ENCODE results near the gene KIAA1614.

The KIAA1614 gene, protein sequence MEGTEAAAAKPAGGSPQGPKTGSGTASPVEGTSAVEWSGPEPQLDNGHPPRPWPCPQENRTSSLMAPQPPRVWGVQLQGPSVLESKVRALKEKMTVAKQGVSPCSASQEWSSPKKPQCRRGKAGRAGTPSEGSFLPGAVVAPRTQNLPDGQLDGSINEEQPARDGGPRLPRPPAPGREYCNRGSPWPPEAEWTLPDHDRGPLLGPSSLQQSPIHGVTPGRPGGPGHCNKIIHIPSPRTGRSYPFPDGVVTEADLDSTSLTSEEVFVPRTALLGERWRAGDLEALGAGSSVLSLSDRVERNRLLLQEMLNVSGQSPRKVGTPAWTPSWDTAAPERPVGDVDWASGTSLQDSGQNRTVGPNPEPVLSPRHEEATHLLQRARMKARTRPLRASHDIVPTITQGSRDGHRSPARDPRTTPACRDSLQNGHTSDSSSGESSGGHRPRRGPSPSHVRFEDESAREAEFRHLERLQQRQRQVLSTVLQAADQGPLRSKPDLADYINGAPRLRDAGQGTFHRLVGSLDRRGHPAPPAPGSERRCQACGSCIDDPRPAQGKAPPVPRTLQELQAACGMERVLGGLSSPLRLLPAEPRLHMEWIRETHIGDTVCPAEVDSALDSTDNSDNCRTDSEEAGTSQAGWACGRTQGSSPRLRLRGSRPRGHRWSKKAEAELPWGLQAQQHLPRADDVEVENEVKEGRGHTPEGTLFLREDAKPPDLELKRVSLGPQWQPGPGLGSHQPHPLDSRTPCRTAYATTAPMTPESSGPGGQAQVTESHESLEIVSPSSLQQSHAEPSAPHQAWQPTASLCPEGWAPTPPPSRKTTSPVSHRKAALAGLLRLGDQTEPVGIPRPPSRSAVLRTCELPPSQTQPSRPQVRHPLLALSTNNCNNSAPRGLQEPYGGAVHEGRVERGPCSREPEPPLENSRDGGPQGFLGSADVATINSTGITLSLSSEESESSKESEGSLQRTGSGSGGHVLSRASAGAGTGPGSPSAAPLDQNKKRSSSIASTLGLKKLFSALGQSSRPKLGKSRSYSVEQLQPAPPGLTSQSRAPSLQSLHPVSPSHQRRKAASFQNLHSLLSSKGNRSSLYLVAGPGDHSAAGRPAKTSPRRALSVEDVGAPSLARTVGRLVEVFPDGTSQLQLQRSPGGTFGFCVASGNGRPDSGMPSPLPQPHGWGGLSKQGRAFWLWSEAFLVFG

GRCh38 chr1:180912801-180913565, at the start of gene KIAA1614:
Gene KIAA1614, plus strand, starts transcription at chr1:180912897. Its CDS starts 347 bp downstream, at chr1:180913244.
- DNase-seq: no peak

GRCh38 chr1:180863158-180863775, 49.4 kb upstream of the KIAA1614 start:
- DNase-seq: peak; percentile 16

DNA sequence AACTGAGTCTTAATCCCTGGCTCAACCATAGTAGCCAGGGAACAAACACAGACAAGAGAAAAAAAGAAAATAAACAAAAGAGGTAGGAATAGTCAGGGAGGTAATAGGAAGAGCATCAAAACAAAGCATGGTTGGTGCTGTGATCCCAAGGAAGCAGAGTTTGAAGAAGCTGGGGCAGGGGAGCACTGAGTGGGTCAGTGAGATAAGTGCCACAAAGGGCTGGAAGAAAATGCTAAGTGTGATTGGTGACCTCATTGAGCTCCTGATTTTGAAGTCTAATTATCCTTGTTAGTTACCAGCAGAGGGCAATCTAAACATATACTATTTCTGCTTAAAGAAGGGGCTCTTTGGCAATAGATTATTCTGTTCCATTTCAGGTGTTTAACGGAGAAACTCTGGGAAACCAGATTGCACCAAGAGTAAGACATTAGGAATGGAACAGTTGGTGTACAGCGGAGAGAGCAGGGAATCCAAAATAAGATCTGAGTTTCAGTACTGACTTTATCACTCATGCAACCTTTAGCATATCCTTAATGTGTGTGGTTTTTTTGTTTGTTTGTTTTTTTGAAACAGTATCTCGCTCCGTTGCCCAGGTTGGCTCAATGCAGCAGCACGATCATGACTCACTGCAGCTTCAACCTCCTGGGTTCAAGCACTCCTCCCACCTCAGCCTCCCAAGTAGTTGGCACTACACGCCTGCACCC, 30.7 kb upstream of the KIAA1614 start:
- peak; percentile 25 for DNase-seq

DNA sequence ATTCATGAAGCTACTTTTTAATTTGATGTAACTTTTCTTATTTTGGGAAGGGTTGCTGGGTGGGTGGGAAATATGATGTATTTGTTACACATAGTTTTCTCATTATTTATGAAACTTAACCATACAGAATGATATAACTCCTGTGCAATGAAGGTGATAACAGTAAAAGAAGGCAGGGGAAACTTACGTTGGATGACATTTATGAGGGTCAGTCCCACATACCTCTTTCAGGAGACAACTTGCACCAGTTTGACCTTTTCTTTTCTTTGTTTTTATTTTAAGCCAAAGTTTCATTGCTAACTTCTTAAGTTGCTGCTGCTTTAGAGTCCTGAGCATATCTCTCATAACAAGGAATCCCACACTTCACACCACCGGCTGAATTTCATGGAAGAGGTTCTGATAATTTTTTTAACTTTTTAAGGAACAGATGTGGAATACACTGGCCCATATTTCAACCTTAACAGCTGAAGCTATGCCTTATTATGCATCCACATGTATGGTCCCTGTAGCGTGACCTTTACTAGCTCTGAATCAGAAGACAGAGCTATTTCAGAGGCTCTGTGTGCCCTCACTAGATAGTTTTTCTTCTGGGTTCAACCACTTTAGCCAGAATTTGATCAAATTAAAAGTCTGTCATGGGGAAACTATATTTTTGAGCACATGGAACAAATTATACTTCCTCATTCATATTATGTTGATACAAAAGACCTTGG, 28.0 kb upstream of the KIAA1614 start:
- no peak for DNase-seq

GRCh38 chr1:180886338-180886737, 26.4 kb upstream of the KIAA1614 start:
- DNase-seq: no peak

DNA sequence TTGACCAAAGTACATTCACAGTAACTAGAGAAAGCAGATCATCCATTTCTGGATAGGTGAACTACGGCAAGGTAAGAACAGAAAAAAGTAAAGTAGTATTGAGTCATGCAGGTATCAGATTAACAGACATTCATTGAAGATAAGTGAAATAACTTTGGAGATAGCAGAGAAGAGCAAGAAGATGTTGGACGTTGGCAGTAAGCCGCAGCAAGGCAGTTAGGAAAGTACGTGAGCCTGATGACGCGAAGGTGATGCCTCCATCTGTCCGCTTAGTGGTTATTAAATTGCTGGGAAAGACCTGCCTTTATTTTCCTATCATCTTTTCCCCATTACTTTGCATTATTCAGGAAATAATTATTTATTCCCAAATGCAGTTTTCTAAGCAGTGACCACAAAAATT, 24.9 kb upstream of the KIAA1614 start:
- DNase-seq: no peak

- DNase-seq: no peak
Measured at GRCh38 chr1:180888870-180889269, 23.8 kb upstream of the KIAA1614 start.

- no peak for DNase-seq
Measured at GRCh38 chr1:180889325-180889724, 23.4 kb upstream of the KIAA1614 start.

DNA sequence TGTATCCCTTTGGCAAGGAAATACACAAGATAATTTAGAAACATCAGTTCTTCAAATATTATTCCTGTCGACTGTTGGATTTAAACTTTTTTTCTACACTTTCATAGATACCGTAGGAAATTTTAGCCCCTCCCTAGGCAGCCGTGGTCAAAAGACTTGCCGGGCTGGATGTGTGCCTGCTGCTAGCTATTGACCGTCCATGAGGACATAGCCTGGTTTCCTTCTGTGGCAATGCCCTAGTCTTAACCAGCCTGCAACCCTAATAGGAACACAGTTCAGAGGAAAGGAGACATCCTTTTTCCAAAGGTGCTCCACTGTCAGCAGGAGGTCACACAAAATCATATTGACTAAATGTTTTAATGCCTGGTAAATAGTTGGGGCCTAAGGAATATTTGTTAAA, 20.4 kb upstream of the KIAA1614 start:
- DNase-seq: no peak

- no peak for DNase-seq
Measured at GRCh38 chr1:180892675-180893074, 20.0 kb upstream of the KIAA1614 start.

DNA sequence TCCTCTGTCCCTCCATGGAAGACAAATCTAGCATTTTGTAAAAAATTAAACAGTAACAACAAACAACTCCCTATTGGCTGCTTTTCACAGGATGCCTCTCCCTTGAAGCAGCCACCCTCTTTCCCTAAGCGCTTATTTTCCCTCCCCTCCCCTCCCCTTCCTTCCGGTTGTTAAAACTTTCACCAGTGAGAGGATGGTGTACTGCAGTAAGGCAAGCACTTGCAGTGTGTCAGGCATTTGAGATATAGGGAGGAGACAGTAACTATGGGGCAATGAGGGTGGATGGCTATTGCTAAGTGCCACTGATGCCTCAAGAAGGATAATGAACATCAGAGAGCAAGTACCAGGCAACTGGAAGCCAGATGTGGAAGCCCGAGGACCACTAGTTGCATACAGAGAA, 19.1 kb upstream of the KIAA1614 start:
- no peak for DNase-seq

- no peak for DNase-seq
Measured at GRCh38 chr1:180896161-180896560, 16.5 kb upstream of the KIAA1614 start.

GRCh38 chr1:180898441-180899219, 14.1 kb upstream of the KIAA1614 start:
- no peak for DNase-seq

GRCh38 chr1:180899262-180899661, 13.4 kb upstream of the KIAA1614 start:
- DNase-seq: no peak

- DNase-seq: no peak
Measured at GRCh38 chr1:180901076-180901990, 11.4 kb upstream of the KIAA1614 start.

- DNase-seq: no peak
Measured at GRCh38 chr1:180902541-180902940, 10.2 kb upstream of the KIAA1614 start.

DNA sequence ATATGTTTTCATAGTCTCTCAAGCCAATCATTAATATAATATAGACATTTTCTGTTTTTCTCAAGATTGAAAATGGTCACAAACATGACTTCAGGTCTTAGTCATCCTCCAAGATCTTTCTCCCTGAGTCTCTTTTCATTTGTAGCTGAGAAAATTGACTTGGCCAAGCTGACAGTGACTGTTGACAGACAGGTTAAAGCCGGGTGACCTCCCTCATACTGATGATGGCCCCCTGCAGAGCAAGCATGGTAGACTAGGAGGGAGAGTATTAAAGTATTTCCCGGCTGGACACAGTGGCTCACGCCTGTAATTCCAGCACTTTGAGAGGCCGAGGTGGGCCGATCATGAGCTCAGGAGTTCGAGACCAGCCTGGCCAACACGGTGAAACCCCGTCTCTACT, 6.8 kb upstream of the KIAA1614 start:
- DNase-seq: no peak

- no peak for DNase-seq
Measured at GRCh38 chr1:180906511-180906910, 6.2 kb upstream of the KIAA1614 start.

All from NCI-H2029 treated with DMSO at 0.1 percent for 48 hours (cell line).